B cell (primary cell): ENCODE results near the gene HOMEZ.

ENCODE experiments used
- CTCF ChIP-seq: fragments of 200-600 bp; IDR thresholded peaks from one replicate; pipeline ENCODE4 v1.8.0; 2022; ENCODE audit warnings: antibody characterized with exemption, mild to moderate bottlenecking
- EZH2 ChIP-seq: IDR thresholded peaks from 2 replicates; pipeline ENCODE4 v1.6.1; 2012; ENCODE audit warnings: borderline replicate concordance, low read depth, mild to moderate bottlenecking, moderate library complexity, low read length; ENCODE audit not compliant: insufficient read depth, poor library complexity, severe bottlenecking

- no peak for TF ChIP-seq CTCF
- no peak for TF ChIP-seq EZH2
Measured at GRCh38 chr14:23321572-23322547, 35.9 kb upstream of the HOMEZ start.
